ENCODE measurements around the gene NR5A2. TPM values are rescaled to one million over a fixed set of nuclear protein-coding genes. Genes with fewer than 3 reads are reported as not detected.

NR5A2 gene
- total and polyA plus RNA-seq, 10 of the 15 experiments (the other 5 are each of a cell fraction or from before 2014, with no cell fraction given) = 0.02 to 0.60 (median 0.15) TPM; not detected in 1

DNA sequence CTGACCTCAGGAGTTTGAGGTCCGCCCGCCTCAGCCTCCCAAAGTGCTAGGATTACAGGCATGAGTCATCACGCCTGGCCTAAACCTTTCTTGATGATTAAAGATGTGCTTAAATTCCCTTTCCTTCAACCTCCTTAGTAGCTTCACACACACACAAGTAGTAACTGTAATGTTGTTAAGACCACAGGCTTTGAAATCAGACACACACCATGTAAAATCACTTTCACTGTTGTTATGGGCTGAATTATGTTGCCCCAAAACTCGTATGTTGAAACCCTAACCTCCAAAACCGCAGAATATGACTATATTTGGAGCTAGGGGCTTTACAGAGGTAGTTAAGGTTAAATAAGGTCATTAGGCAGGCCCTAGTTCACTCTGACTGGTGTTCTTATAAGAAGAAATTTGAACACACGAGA lies 180.2 kb downstream of the NR5A2 start (continued):
- peak; percentile 98 for TF ChIP-seq CBFB (IDR thresholded peaks at IDR 0.05; ENCODE audit: low read depth)
- peak; percentile 83 to 91 for TF ChIP-seq IKZF2 (IDR thresholded peaks at IDR 0.05)
- no peak for TF ChIP-seq HDGF (IDR thresholded peaks at IDR 0.05)
- TF ChIP-seq, protein P1, sequence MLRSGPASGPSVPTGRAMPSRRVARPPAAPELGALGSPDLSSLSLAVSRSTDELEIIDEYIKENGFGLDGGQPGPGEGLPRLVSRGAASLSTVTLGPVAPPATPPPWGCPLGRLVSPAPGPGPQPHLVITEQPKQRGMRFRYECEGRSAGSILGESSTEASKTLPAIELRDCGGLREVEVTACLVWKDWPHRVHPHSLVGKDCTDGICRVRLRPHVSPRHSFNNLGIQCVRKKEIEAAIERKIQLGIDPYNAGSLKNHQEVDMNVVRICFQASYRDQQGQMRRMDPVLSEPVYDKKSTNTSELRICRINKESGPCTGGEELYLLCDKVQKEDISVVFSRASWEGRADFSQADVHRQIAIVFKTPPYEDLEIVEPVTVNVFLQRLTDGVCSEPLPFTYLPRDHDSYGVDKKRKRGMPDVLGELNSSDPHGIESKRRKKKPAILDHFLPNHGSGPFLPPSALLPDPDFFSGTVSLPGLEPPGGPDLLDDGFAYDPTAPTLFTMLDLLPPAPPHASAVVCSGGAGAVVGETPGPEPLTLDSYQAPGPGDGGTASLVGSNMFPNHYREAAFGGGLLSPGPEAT (IDR thresholded peaks at IDR 0.05; ENCODE audit: low read depth) = peak; percentile 57; the same call in 1 of the 2 replicates
- no peak for TF ChIP-seq CHD4 (IDR thresholded peaks at IDR 0.05)
- TF ChIP-seq ZNF217 (IDR thresholded peaks at IDR 0.05) = 0 out of 2 replicates have a peak, but pooled peaks have one; percentile 49
- TF ChIP-seq EGR1 (IDR thresholded peaks at IDR 0.05; ENCODE audit: borderline replicate concordance in 1 of 2, low read depth in 2 of 2, low read length in 2 of 2) = no peak
- TF ChIP-seq ETV6 (conservative IDR thresholded peaks at IDR 0.05 in 1 of 2, IDR thresholded peaks at IDR 0.05 in 1 of 2; ENCODE audit: borderline replicate concordance in 1 of 2, low read depth in 1 of 2) = peak in 1 of 2 experiments; percentile 54; a peak in 1 of 4 replicates
- TF ChIP-seq, protein P2, sequence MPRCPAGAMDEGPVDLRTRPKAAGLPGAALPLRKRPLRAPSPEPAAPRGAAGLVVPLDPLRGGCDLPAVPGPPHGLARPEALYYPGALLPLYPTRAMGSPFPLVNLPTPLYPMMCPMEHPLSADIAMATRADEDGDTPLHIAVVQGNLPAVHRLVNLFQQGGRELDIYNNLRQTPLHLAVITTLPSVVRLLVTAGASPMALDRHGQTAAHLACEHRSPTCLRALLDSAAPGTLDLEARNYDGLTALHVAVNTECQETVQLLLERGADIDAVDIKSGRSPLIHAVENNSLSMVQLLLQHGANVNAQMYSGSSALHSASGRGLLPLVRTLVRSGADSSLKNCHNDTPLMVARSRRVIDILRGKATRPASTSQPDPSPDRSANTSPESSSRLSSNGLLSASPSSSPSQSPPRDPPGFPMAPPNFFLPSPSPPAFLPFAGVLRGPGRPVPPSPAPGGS (IDR thresholded peaks at IDR 0.05; ENCODE audit: borderline replicate concordance, insufficient read depth, low read depth, low read length, poor library complexity, severe bottlenecking) = peak; percentile 40
- peak; percentile 66; the same call in 1 of the 2 replicates for TF ChIP-seq DPF2 (IDR thresholded peaks at IDR 0.05)
- peak; percentile 84 for TF ChIP-seq CREM (IDR thresholded peaks at IDR 0.05; ENCODE audit: low read depth)

Data from GM12878 (cell line).